Endothelial cell (in vitro differentiated cells): ENCODE data around the gene OVAAL. TPM values are rescaled to one million over a fixed set of nuclear protein-coding genes. Genes with fewer than 3 reads are reported as not detected.
"Not testable (repeated sequence)": the region's sequence is repeated elsewhere in the genome, so short reads cannot be mapped to it uniquely, and the experiment has no call there.

Source experiments
- DNase-seq: peaks from one replicate; pipeline ENCODE4 v3.0.0; 2021; ENCODE audit warnings: low spot score
- H3K27ac Mint-ChIP-seq: one replicate; pipeline ENCODE4 v1.8.0; 2021; ENCODE audit warnings: mixed read lengths, inconsistent platforms; ENCODE audit not compliant: unreplicated experiment
- H3K27me3 Mint-ChIP-seq: one replicate; pipeline ENCODE4 v1.8.0; 2021; ENCODE audit warnings: mild to moderate bottlenecking, moderate library complexity, mixed read lengths, inconsistent platforms; ENCODE audit not compliant: unreplicated experiment
- H3K36me3 Mint-ChIP-seq: one replicate; pipeline ENCODE4 v1.8.0; 2021; ENCODE audit warnings: mild to moderate bottlenecking, low read depth, mixed read lengths, inconsistent platforms; ENCODE audit not compliant: unreplicated experiment
- H3K4me1 Mint-ChIP-seq: one replicate; pipeline ENCODE4 v1.8.0; 2021; ENCODE audit warnings: mild to moderate bottlenecking, mixed read lengths, inconsistent platforms; ENCODE audit not compliant: unreplicated experiment
- H3K4me3 Mint-ChIP-seq: one replicate; pipeline ENCODE4 v1.8.0; 2021; ENCODE audit warnings: mild to moderate bottlenecking, mixed read lengths, inconsistent platforms; ENCODE audit not compliant: unreplicated experiment
- H3K9me3 Mint-ChIP-seq: one replicate; pipeline ENCODE4 v1.8.0; 2021; ENCODE audit warnings: mixed read lengths, inconsistent platforms; ENCODE audit not compliant: unreplicated experiment
- CTCF ChIP-seq: fragments of 200-600 bp; sonication (generic); IDR thresholded peaks from one replicate; pipeline ENCODE4 v1.5.0; 2021; ENCODE audit warnings: antibody characterized with exemption; ENCODE audit not compliant: unreplicated experiment
- total RNA-seq: library from RNA; stranded (reverse); fragmentation: NEBNext Ultra II Directional; extraction: Animal tissue kit (Norgen Biotek cat#: 25700); gene quantifications from one replicate; pipeline ENCODE4 v1.2.1, GENCODE V29; 2021; ENCODE audit not compliant: unreplicated experiment

Gene OVAAL
- total RNA-seq, 1 donor from 2014 or later, result not detected

GRCh38 chr1:180545991-180546390, 12.8 kb upstream of the OVAAL start:
- TF ChIP-seq CTCF, result no peak
- no peaks in the 10 kb centered on the region for H3K27me3 Mint-ChIP-seq
- no peaks in the 10 kb centered on the region for H3K9me3 Mint-ChIP-seq
- H3K4me3 Mint-ChIP-seq, result no peak overlapping the region
- peaks cover 3% of the 10 kb centered on the region for H3K4me1 Mint-ChIP-seq
- H3K36me3 Mint-ChIP-seq, result no peaks in the 10 kb centered on the region
- DNase-seq, result no peak
- no peak overlapping the region for H3K27ac Mint-ChIP-seq

GRCh38 chr1:180548686-180549317, 10.0 kb upstream of the OVAAL start:
- Mint-ChIP-seq H3K9me3 (no peaks in the 10 kb centered on the region), H3K27ac (no peak overlapping the region), H3K4me3 (no peak overlapping the region), H3K36me3 (no peaks in the 10 kb centered on the region), H3K4me1 (no peaks in the 10 kb centered on the region), H3K27me3 (no peaks in the 10 kb centered on the region)
- DNase-seq, result no peak
- no peak for TF ChIP-seq CTCF

- not testable (repeated sequence) for H3K27ac Mint-ChIP-seq, H3K4me1 Mint-ChIP-seq, H3K4me3 Mint-ChIP-seq, DNase-seq, H3K27me3 Mint-ChIP-seq, H3K9me3 Mint-ChIP-seq, H3K36me3 Mint-ChIP-seq
Measured at GRCh38 chr1:180549770-180550169, 9.0 kb upstream of the OVAAL start.

GRCh38 chr1:180550241-180550640, 8.5 kb upstream of the OVAAL start:
- Mint-ChIP-seq H3K36me3 (no peaks in the 10 kb centered on the region), H3K27ac (no peak overlapping the region), H3K4me3 (no peak overlapping the region), H3K9me3 (no peaks in the 10 kb centered on the region), H3K27me3 (no peaks in the 10 kb centered on the region), H3K4me1 (no peaks in the 10 kb centered on the region)
- DNase-seq, result no peak
- TF ChIP-seq CTCF, result no peak

GRCh38 chr1:180551997-180552396, 6.8 kb upstream of the OVAAL start:
- H3K27me3 Mint-ChIP-seq, result no peaks in the 10 kb centered on the region
- TF ChIP-seq CTCF, result no peak
- no peaks in the 10 kb centered on the region for H3K4me1 Mint-ChIP-seq
- H3K36me3 Mint-ChIP-seq, result no peaks in the 10 kb centered on the region
- no peak overlapping the region for H3K27ac Mint-ChIP-seq
- DNase-seq, result no peak
- H3K4me3 Mint-ChIP-seq, result no peak overlapping the region
- no peaks in the 10 kb centered on the region for H3K9me3 Mint-ChIP-seq

- H3K9me3 Mint-ChIP-seq, H3K4me1 Mint-ChIP-seq, H3K4me3 Mint-ChIP-seq, H3K27ac Mint-ChIP-seq, H3K36me3 Mint-ChIP-seq, H3K27me3 Mint-ChIP-seq, DNase-seq: not testable (repeated sequence)
Measured at GRCh38 chr1:180553046-180553445, 5.7 kb upstream of the OVAAL start.
